Thymus (tissue), 11 donors: ENCODE results near the gene CSHL1. TPM values are rescaled to one million over a fixed set of nuclear protein-coding genes. Genes with fewer than 3 reads are reported as not detected.
"Not testable (repeated sequence)": the region's sequence is repeated elsewhere in the genome, so short reads cannot be mapped to it uniquely, and the experiment has no call there.

ENCODE experiments used
- DNase-seq, 9 donors: peaks; one replicate each; pipeline ENCODE4 v3.0.0-alpha.2; 2013; ENCODE audit warnings: low spot score in 9 of 9, low read depth in 6 of 9, missing footprints in 1 of 9
- H3K27ac ChIP-seq, 2 donors: one replicate each; pipeline ENCODE4 v1.5.1; 2013; ENCODE audit warnings: control low read depth in 1 of 2, low read depth in 1 of 2, low read length in 1 of 2, mild to moderate bottlenecking in 1 of 2, moderate library complexity in 1 of 2
- H3K27me3 ChIP-seq, 2 donors: one replicate each; pipeline ENCODE4 v1.5.1; 2013; ENCODE audit warnings: low read length in 1 of 2; ENCODE audit not compliant: control insufficient read depth in 2 of 2, insufficient read depth in 1 of 2
- H3K36me3 ChIP-seq, 2 donors: one replicate each; pipeline ENCODE4 v1.5.1; 2013; ENCODE audit warnings: low read length in 1 of 2, mild to moderate bottlenecking in 1 of 2, moderate library complexity in 1 of 2; ENCODE audit not compliant: control insufficient read depth in 2 of 2, insufficient read depth in 2 of 2
- H3K4me1 ChIP-seq, 2 donors: one replicate each; pipeline ENCODE4 v1.5.1; 2013; ENCODE audit warnings: low read length in 2 of 2; ENCODE audit not compliant: control insufficient read depth in 2 of 2, insufficient read depth in 2 of 2
- H3K4me3 ChIP-seq, 2 donors: one replicate each; pipeline ENCODE4 v1.5.1; 2013; ENCODE audit warnings: low read length in 2 of 2, control low read depth in 1 of 2, mild to moderate bottlenecking in 1 of 2
- H3K9me3 ChIP-seq, 2 donors: one replicate each; pipeline ENCODE4 v1.5.1; 2013; ENCODE audit warnings: low read length in 1 of 2, mild to moderate bottlenecking in 1 of 2; ENCODE audit not compliant: control insufficient read depth in 2 of 2, insufficient read depth in 1 of 2
- WGBS: extraction: QIAGEN DNeasy Blood & Tissue Kit; methylation state at CpG from one replicate; pipeline ENCODE4 v1.1.7; 2013; 5-methylcytosine and 5-hydroxymethylcytosine counted together
- polyA plus RNA-seq: library from polyadenylated mRNA; stranded (reverse); fragments of 200-250 nt; gene quantifications from one replicate; pipeline ENCODE4 v1.2.3, GENCODE V29; 2013
- total RNA-seq: library from RNA; stranded (reverse); fragments of 120-200 nt; gene quantifications from one replicate; pipeline ENCODE4 v1.2.4, GENCODE V29; 2013
- donor health status: healthy.

Gene CSHL1
- total and polyA plus RNA-seq, 2 donors = 0.24 to 1.3 TPM

GRCh38 chr17:63925615-63926014, 14.6 kb upstream of the CSHL1 start:
- Histone ChIP-seq H3K27me3 (no peaks in the 10 kb centered on the region), H3K4me1 (peaks cover 0 to 7% of the 10 kb centered on the region in 2 donors), H3K36me3 (no peaks in the 10 kb centered on the region), H3K9me3 (peaks cover 0 to 3% of the 10 kb centered on the region in 2 donors), H3K4me3 (no peak overlapping the region), H3K27ac (no peak overlapping the region)
- WGBS = 70% methylated on average over 5 of the region's 5 CpGs
- no peak for DNase-seq

GRCh38 chr17:63922402-63922801, 11.3 kb upstream of the CSHL1 start:
- H3K4me1 ChIP-seq, H3K36me3 ChIP-seq, DNase-seq, H3K27me3 ChIP-seq, H3K9me3 ChIP-seq, H3K27ac ChIP-seq, H3K4me3 ChIP-seq: not testable (repeated sequence)
- WGBS = 86% methylated on average over 9 of the region's 9 CpGs

- H3K9me3 ChIP-seq, H3K4me1 ChIP-seq, DNase-seq, H3K27me3 ChIP-seq, H3K4me3 ChIP-seq, H3K27ac ChIP-seq, H3K36me3 ChIP-seq: not testable (repeated sequence)
- 97% methylated on average over 5 of the region's 5 CpGs for WGBS
These were observed 9.7 kb upstream of the CSHL1 start for GRCh38 chr17:63920779-63921178.

GRCh38 chr17:63920050-63920449, 9.0 kb upstream of the CSHL1 start:
- H3K27ac ChIP-seq, H3K36me3 ChIP-seq, H3K4me3 ChIP-seq, H3K4me1 ChIP-seq, DNase-seq, H3K27me3 ChIP-seq, H3K9me3 ChIP-seq: not testable (repeated sequence)
- WGBS = 98% methylated on average over 6 of the region's 6 CpGs

GRCh38 chr17:63919311-63919723, 8.3 kb upstream of the CSHL1 start:
- no peaks in the 10 kb centered on the region for H3K9me3 ChIP-seq
- no peaks in the 10 kb centered on the region for H3K36me3 ChIP-seq
- 56% methylated on average over 8 of the region's 8 CpGs for WGBS
- H3K4me1 ChIP-seq = no peaks in the 10 kb centered on the region
- H3K27ac ChIP-seq = no peak overlapping the region
- H3K27me3 ChIP-seq = no peaks in the 10 kb centered on the region
- peak; percentile 36 to 85 (median 69) for DNase-seq
- no peak overlapping the region for H3K4me3 ChIP-seq

- not testable (repeated sequence) for H3K9me3 ChIP-seq, H3K36me3 ChIP-seq, H3K27ac ChIP-seq, H3K27me3 ChIP-seq, DNase-seq, H3K4me3 ChIP-seq, H3K4me1 ChIP-seq
- 64% methylated on average over 10 of the region's 10 CpGs for WGBS
These were observed 7.8 kb upstream of the CSHL1 start, which contains the start of gene GH1 for GRCh38 chr17:63918789-63919305. TSS of gene GH1 (minus strand) at chr17:63918839. CDS start at chr17:63918776, 63 bp downstream.

GRCh38 chr17:63918305-63918704, 7.2 kb upstream of the CSHL1 start:
- Histone ChIP-seq H3K4me3 (no peak overlapping the region), H3K36me3 (no peaks in the 10 kb centered on the region), H3K4me1 (no peaks in the 10 kb centered on the region), H3K27me3 (no peaks in the 10 kb centered on the region), H3K27ac (no peak overlapping the region), H3K9me3 (no peaks in the 10 kb centered on the region)
- no peak for DNase-seq
- 92% methylated on average over 10 of the region's 10 CpGs for WGBS

GRCh38 chr17:63917646-63918045, 6.6 kb upstream of the CSHL1 start:
- Histone ChIP-seq H3K4me1 (no peaks in the 10 kb centered on the region), H3K27ac (no peak overlapping the region), H3K9me3 (no peaks in the 10 kb centered on the region), H3K4me3 (no peak overlapping the region), H3K27me3 (no peaks in the 10 kb centered on the region), H3K36me3 (no peaks in the 10 kb centered on the region)
- WGBS = 94% methylated on average over 13 of the region's 13 CpGs
- no peak for DNase-seq

- not testable (repeated sequence) for H3K9me3 ChIP-seq, H3K4me1 ChIP-seq, H3K27me3 ChIP-seq, H3K27ac ChIP-seq, DNase-seq, H3K36me3 ChIP-seq, H3K4me3 ChIP-seq
- 98% methylated on average over 11 of the region's 11 CpGs for WGBS
These were observed 6.1 kb upstream of the CSHL1 start for GRCh38 chr17:63917206-63917605.
